ENCODE measurements around the gene LHPP. TPM values are rescaled to one million over a fixed set of nuclear protein-coding genes. Genes with fewer than 3 reads are reported as not detected.

The LHPP gene
- total and polyA plus RNA-seq, 10 donors = 16.8 to 36.8 (median 23.5) TPM

- TF ChIP-seq POLR2A (IDR thresholded peaks at IDR 0.05) = no peak
- TF ChIP-seq, protein P1, sequence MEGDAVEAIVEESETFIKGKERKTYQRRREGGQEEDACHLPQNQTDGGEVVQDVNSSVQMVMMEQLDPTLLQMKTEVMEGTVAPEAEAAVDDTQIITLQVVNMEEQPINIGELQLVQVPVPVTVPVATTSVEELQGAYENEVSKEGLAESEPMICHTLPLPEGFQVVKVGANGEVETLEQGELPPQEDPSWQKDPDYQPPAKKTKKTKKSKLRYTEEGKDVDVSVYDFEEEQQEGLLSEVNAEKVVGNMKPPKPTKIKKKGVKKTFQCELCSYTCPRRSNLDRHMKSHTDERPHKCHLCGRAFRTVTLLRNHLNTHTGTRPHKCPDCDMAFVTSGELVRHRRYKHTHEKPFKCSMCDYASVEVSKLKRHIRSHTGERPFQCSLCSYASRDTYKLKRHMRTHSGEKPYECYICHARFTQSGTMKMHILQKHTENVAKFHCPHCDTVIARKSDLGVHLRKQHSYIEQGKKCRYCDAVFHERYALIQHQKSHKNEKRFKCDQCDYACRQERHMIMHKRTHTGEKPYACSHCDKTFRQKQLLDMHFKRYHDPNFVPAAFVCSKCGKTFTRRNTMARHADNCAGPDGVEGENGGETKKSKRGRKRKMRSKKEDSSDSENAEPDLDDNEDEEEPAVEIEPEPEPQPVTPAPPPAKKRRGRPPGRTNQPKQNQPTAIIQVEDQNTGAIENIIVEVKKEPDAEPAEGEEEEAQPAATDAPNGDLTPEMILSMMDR (IDR thresholded peaks at IDR 0.05 in 8 of 11, conservative IDR thresholded peaks at IDR 0.05 in 3 of 11) = no peak
- TF ChIP-seq POLR2AphosphoS5 (IDR thresholded peaks at IDR 0.05) = peak in 1 of 3 donors; percentile 4
- Histone ChIP-seq H3K27me3 (replicated peaks in 1 of 7) (no peaks in the 10 kb centered on the region), H3K9me3 (no peaks in the 10 kb centered on the region), H3K4me1 (peaks cover 37 to 100% (median 88%) of the 10 kb centered on the region in 6 donors), H3K27ac (peak overlapping the region; percentile 36 to 88 (median 58)), H3K4me3 (no peak overlapping the region), H3K36me3 (peaks cover 0 to 41% (median 2%) of the 10 kb centered on the region in 6 donors)
- no peak for DNase-seq
- whole genome bisulfite sequencing, 5 donors = 71 to 86% (median 79%) methylated on average over 9 of the region's 9 CpGs
- intact Hi-C loops (cut with DNase I; ENCODE audit: low total_unique reads) = no loop called here
Observed at GRCh38 chr10:124628676-124629021, 167.0 kb downstream of the LHPP start.

GRCh38 chr10:124629415-124629814 lies 167.8 kb downstream of the LHPP start:
- intact Hi-C loops (cut with DNase I; ENCODE audit: low total_unique reads) = no loop called here
- no peak for DNase-seq
- Histone ChIP-seq H3K27me3 (replicated peaks in 1 of 7) (no peaks in the 10 kb centered on the region), H3K9me3 (peaks cover 0 to 2% (median 0%) of the 10 kb centered on the region in 8 donors), H3K4me3 (no peak overlapping the region), H3K27ac (peak overlapping the region; percentile 36 to 88 (median 58)), H3K36me3 (peaks cover 0 to 38% (median 2%) of the 10 kb centered on the region in 6 donors), H3K4me1 (peaks cover 37 to 96% (median 84%) of the 10 kb centered on the region in 6 donors)
- 56 to 69% (median 60%) methylated on average over 6 of the region's 6 CpGs for WGBS, 5 donors
- TF ChIP-seq POLR2AphosphoS5 (IDR thresholded peaks at IDR 0.05) (peak in 1 of 3 donors; percentile 4), POLR2A (IDR thresholded peaks at IDR 0.05) (no peak)
- TF ChIP-seq, protein P1 (IDR thresholded peaks at IDR 0.05 in 8 of 11, conservative IDR thresholded peaks at IDR 0.05 in 3 of 11) = no peak

DNA sequence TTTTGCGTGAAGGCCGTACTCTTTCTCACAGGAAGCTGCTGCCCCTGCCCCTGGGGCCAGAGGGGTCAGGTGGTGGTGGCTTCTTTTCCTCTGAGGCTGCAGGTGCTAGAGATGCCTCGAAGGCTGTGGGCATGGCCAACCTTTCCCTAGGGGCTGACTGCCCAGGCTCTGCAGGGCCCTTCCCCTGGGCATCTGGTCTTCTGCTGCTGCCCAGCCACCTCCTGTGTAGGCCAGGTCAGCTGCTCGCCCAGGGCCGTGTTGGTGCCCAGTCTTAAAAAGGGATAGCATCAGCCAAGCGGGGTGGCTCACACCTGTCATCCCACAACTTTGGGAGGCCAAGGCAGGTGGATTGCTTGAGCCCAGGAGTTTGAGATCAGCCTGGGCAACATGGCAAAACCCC lies 168.2 kb downstream of the LHPP start:
- 56 to 68% (median 62%) methylated on average over 6 of the region's 6 CpGs for WGBS, 5 donors
- DNase-seq = no peak
- Histone ChIP-seq H3K4me3 (no peak overlapping the region), H3K36me3 (peaks cover 0 to 38% (median 2%) of the 10 kb centered on the region in 6 donors), H3K9me3 (peaks cover 0 to 4% (median 0%) of the 10 kb centered on the region in 8 donors), H3K4me1 (peaks cover 37 to 96% (median 79%) of the 10 kb centered on the region in 6 donors), H3K27ac (peak overlapping the region in 6 of 8 donors; percentile 36 to 88 (median 56)), H3K27me3 (replicated peaks in 1 of 7) (no peaks in the 10 kb centered on the region)
- no peak for TF ChIP-seq POLR2A (IDR thresholded peaks at IDR 0.05)
- TF ChIP-seq, protein P1 (IDR thresholded peaks at IDR 0.05 in 8 of 11, conservative IDR thresholded peaks at IDR 0.05 in 3 of 11) = no peak
- TF ChIP-seq POLR2AphosphoS5 (IDR thresholded peaks at IDR 0.05) = peak in 1 of 3 donors; percentile 10
- intact Hi-C loops (cut with DNase I; ENCODE audit: low total_unique reads) = no loop called here

- peak overlapping the region in 5 of 8 donors; percentile 51 to 88 (median 62) for H3K27ac ChIP-seq
- peaks cover 37 to 92% (median 72%) of the 10 kb centered on the region in 6 donors for H3K4me1 ChIP-seq
- H3K9me3 ChIP-seq = peaks cover 0 to 4% (median 0%) of the 10 kb centered on the region in 8 donors
- H3K27me3 ChIP-seq (replicated peaks in 1 of 7) = no peaks in the 10 kb centered on the region
- peaks cover 0 to 32% (median 2%) of the 10 kb centered on the region in 6 donors for H3K36me3 ChIP-seq
- WGBS, 5 donors = 91 to 96% (median 94%) methylated on average over 5 of the region's 5 CpGs
- H3K4me3 ChIP-seq = no peak overlapping the region
- TF ChIP-seq POLR2A (IDR thresholded peaks at IDR 0.05) (no peak), POLR2AphosphoS5 (IDR thresholded peaks at IDR 0.05) (no peak)
- TF ChIP-seq, protein P1 (IDR thresholded peaks at IDR 0.05 in 8 of 11, conservative IDR thresholded peaks at IDR 0.05 in 3 of 11) = no peak
- intact Hi-C loops (cut with DNase I; ENCODE audit: low total_unique reads) = no loop called here
- no peak for DNase-seq
Observed at GRCh38 chr10:124630551-124630950, 168.9 kb downstream of the LHPP start.

Data from spleen (tissue), 11 donors.